MM.1S (cell line): ENCODE data around the gene HEBP2.

Source experiments
- DNase-seq: peaks from one replicate; pipeline ENCODE4 v3.0.0-alpha.2; 2015
- H2AFZ ChIP-seq: fragments of 300-600 bp; sonication (generic); 2 replicates; pipeline ENCODE4 v1.6.0; 2016; ENCODE audit warnings: antibody characterized with exemption, low read length
- H3F3A ChIP-seq: fragments of 300-600 bp; sonication (generic); 2 replicates; pipeline ENCODE4 v1.6.1; 2016; ENCODE audit warnings: mild to moderate bottlenecking, antibody characterized with exemption, low read length, moderate library complexity, mixed read lengths; ENCODE audit not compliant: insufficient read depth
- H3K27ac ChIP-seq: fragments of 300-600 bp; sonication (generic); 2 replicates; pipeline ENCODE4 v1.5.1; 2016; ENCODE audit warnings: mild to moderate bottlenecking, low read length
- H3K27me3 ChIP-seq: fragments of 300-600 bp; sonication (generic); replicated peaks from 2 replicates; pipeline ENCODE4 v1.6.0; 2016; ENCODE audit warnings: low read length; ENCODE audit not compliant: insufficient read depth
- H3K36me3 ChIP-seq: fragments of 300-600 bp; sonication (generic); replicated peaks from 2 replicates; pipeline ENCODE4 v1.6.1; 2016; ENCODE audit warnings: mild to moderate bottlenecking, low read length, mixed read lengths; ENCODE audit not compliant: insufficient read depth
- H3K4me1 ChIP-seq: fragments of 300-600 bp; sonication (generic); 2 replicates; pipeline ENCODE4 v1.6.1; 2016; ENCODE audit warnings: low read length, mixed read lengths
- H3K4me2 ChIP-seq: fragments of 300-600 bp; sonication (generic); 2 replicates; pipeline ENCODE4 v1.6.0; 2016; ENCODE audit warnings: low read depth, low read length
- H3K4me3 ChIP-seq: fragments of 300-600 bp; sonication (generic); 2 replicates; pipeline ENCODE4 v1.5.1; 2016; ENCODE audit warnings: low read length, mixed read lengths
- H3K79me2 ChIP-seq: fragments of 300-600 bp; sonication (generic); 2 replicates; pipeline ENCODE4 v1.6.1; 2016; ENCODE audit warnings: mixed run types, low read length, mixed read lengths
- H3K9ac ChIP-seq: fragments of 300-600 bp; sonication (generic); 2 replicates; pipeline ENCODE4 v1.6.1; 2016; ENCODE audit warnings: low read length, mixed read lengths
- H3K9me2 ChIP-seq: fragments of 300-600 bp; sonication (generic); replicated peaks from 2 replicates; pipeline ENCODE4 v1.6.1; 2016; ENCODE audit warnings: mild to moderate bottlenecking, low read length, mixed read lengths; ENCODE audit not compliant: insufficient read depth
- H3K9me3 ChIP-seq: fragments of 300-600 bp; sonication (generic); replicated peaks from 2 replicates; pipeline ENCODE4 v1.6.1; 2016; ENCODE audit warnings: mild to moderate bottlenecking, low read length, mixed read lengths; ENCODE audit not compliant: insufficient read depth
- H4K20me1 ChIP-seq: fragments of 300-600 bp; sonication (generic); 2 replicates; pipeline ENCODE4 v1.6.1; 2016; ENCODE audit warnings: mild to moderate bottlenecking, low read length, moderate library complexity, mixed read lengths; ENCODE audit not compliant: insufficient read depth
- EZH2 ChIP-seq: fragments of 300-600 bp; sonication (generic); optimal IDR thresholded peaks from 2 replicates; pipeline ENCODE3; 2017; ENCODE audit warnings: low read depth, mild to moderate bottlenecking, antibody characterized with exemption, low read length, mixed read lengths
- EZH2phosphoT487 ChIP-seq: fragments of 300-600 bp; sonication (generic); IDR thresholded peaks from 2 replicates; pipeline ENCODE4 v1.6.1; 2018; ENCODE audit warnings: antibody characterized with exemption, low read length
- TF ChIP-seq, protein P1 (sequence below): fragments of 300-600 bp; sonication (generic); IDR thresholded peaks from 2 replicates; pipeline ENCODE4 v1.5.1; 2016; ENCODE audit warnings: antibody characterized with exemption, low read length, mixed read lengths

Gene HEBP2

DNA sequence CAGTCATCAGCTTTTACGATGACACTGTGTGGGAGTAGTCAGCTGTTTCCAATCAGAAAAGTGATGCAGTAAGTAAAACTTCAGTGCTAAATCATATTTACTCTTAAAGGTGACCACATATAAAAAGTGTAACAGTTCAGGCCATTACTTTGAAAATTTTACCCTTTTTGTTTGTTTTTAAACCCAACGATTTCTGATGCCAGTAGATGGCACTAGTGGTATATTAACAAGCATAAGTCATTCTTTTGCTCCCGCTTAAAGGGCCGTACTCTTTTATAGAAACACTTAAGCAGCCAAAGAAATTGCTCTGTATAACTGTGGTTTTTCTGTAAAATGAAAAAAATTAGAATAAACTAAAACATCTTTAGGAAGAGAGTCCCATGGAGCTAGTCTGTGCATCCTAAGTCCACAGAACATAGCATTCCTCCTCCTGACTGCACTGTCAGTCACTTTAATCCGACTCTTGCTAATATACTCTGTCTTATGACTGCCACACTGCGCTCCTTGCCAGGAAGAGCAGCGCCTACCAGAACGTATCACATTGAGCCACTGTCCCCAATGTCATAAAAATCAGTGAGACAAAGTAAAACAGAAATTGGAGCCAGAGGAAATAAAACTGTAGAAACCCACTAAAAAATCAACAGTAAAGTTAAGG lies 25.0 kb downstream of the HEBP2 start:
- no peaks in the 10 kb centered on the region for H3K9me3 ChIP-seq
- no peaks in the 10 kb centered on the region for H3K27me3 ChIP-seq
- no peak overlapping the region for H3K4me3 ChIP-seq
- H3K36me3 ChIP-seq = no peaks in the 10 kb centered on the region
- TF ChIP-seq, protein P1, sequence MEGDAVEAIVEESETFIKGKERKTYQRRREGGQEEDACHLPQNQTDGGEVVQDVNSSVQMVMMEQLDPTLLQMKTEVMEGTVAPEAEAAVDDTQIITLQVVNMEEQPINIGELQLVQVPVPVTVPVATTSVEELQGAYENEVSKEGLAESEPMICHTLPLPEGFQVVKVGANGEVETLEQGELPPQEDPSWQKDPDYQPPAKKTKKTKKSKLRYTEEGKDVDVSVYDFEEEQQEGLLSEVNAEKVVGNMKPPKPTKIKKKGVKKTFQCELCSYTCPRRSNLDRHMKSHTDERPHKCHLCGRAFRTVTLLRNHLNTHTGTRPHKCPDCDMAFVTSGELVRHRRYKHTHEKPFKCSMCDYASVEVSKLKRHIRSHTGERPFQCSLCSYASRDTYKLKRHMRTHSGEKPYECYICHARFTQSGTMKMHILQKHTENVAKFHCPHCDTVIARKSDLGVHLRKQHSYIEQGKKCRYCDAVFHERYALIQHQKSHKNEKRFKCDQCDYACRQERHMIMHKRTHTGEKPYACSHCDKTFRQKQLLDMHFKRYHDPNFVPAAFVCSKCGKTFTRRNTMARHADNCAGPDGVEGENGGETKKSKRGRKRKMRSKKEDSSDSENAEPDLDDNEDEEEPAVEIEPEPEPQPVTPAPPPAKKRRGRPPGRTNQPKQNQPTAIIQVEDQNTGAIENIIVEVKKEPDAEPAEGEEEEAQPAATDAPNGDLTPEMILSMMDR = peak; percentile 62
- no peak for TF ChIP-seq EZH2
- no peak overlapping the region for H3K9ac ChIP-seq
- H3K27ac ChIP-seq = no peak overlapping the region
- H3K4me1 ChIP-seq = no peaks in the 10 kb centered on the region
- peak; percentile 57 for DNase-seq
- no peaks in the 10 kb centered on the region for H3F3A ChIP-seq
- no peaks in the 10 kb centered on the region for H3K79me2 ChIP-seq
- no peak overlapping the region for H3K4me2 ChIP-seq
- no peaks in the 10 kb centered on the region for H4K20me1 ChIP-seq
- H2AFZ ChIP-seq = no peak overlapping the region
- no peaks in the 10 kb centered on the region for H3K9me2 ChIP-seq

DNA sequence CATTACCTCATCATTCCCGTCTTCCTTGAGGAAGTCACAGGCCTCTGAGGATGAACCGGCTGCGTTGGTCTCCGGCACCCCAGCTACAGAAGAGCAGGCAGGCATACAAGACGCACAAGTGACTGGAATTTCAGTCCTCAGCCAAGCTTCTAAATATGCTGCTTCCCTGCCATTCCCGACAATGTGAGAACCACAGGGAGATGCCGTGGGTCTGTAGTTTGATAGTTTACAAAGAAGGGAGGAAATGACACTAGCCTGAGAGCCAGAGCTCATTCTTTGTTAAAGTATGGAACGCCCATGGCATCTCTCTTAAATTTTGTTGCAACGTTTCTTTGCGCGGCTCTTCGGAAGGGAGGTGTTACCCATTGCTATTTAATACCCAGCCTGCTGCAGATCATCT lies 25.7 kb downstream of the HEBP2 start:
- Histone ChIP-seq H3K9ac (no peak overlapping the region), H3K4me3 (no peak overlapping the region), H3K9me2 (no peaks in the 10 kb centered on the region), H3K27me3 (no peaks in the 10 kb centered on the region), H3K4me1 (no peaks in the 10 kb centered on the region), H3K4me2 (no peak overlapping the region), H3K27ac (no peak overlapping the region), H3K9me3 (no peaks in the 10 kb centered on the region), H4K20me1 (no peaks in the 10 kb centered on the region), H3K79me2 (no peaks in the 10 kb centered on the region), H3F3A (no peaks in the 10 kb centered on the region), H2AFZ (no peak overlapping the region), H3K36me3 (no peaks in the 10 kb centered on the region)
- DNase-seq = no peak
- TF ChIP-seq, protein P1 = no peak

DNA sequence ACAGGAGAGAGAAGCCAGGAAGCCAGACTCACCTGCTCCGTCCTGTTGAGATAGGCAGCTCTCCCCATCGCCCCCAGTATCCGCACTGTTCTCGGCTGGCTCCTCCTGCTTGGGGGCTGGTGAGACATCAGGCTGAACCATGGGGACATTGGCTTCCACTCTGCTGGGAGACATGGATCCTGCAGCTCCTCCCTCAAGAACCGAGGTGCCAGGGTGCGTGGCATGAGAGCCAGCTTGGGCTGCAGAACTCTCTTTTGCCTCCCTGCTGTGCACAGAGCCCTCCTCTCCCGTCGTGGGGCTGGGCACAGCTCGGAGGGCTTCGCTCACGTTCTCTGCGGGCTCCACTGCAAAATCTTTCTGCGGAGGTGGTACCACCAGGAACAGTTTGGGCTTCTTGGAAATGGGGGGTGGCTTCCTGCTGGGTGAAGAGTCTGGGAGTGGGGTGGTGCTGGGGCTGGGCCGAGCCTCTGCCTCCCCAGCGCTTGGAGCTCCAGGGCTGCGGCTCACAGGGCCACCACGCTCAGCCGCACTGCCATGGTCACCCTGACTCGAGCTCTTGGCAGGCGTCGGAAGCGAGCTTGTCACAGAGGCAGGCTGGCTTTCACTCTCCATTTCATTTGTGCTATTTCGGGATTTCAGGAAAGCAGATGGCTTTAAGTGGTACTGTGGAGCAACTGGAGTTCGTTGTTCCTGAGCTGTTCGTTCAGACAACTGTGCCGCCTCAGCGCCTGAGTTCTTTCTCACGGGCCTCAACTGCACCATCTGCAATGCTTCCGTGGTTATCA lies 26.5 kb downstream of the HEBP2 start:
- Histone ChIP-seq H3K4me1 (no peaks in the 10 kb centered on the region), H3K27ac (no peak overlapping the region), H3K9me2 (no peaks in the 10 kb centered on the region), H3K4me2 (no peak overlapping the region), H3K9ac (no peak overlapping the region), H3K4me3 (no peak overlapping the region), H3F3A (no peaks in the 10 kb centered on the region), H3K27me3 (no peaks in the 10 kb centered on the region), H2AFZ (no peak overlapping the region), H4K20me1 (no peaks in the 10 kb centered on the region), H3K36me3 (no peaks in the 10 kb centered on the region), H3K9me3 (no peaks in the 10 kb centered on the region), H3K79me2 (no peaks in the 10 kb centered on the region)
- no peak for DNase-seq
- TF ChIP-seq EZH2phosphoT487 (no peak), EZH2 (no peak)
- TF ChIP-seq, protein P1 = no peak
